Inflammatory macrophage treated with lipopolysaccharide for 1 hour (primary cell): Measurements from ENCODE around the gene LGI1.
A peak's percentile ranks its signal among the peaks of the same experiment; 100 is the strongest.

Source experiments
- DNase-seq, 2 donors: peaks; one replicate each; pipeline ENCODE4 v3.0.0-alpha.2; 2020 to 2022

LGI1 gene

GRCh38 chr10:93757801-93758507 is at the start of gene LGI1:
Gene LGI1, plus strand, starts transcription at chr10:93757936. Its CDS starts 209 bp downstream, at chr10:93758145.
- no peak for DNase-seq

GRCh38 chr10:93710333-93710909 is 47.3 kb upstream of the LGI1 start:
- DNase-seq = no peak

DNA sequence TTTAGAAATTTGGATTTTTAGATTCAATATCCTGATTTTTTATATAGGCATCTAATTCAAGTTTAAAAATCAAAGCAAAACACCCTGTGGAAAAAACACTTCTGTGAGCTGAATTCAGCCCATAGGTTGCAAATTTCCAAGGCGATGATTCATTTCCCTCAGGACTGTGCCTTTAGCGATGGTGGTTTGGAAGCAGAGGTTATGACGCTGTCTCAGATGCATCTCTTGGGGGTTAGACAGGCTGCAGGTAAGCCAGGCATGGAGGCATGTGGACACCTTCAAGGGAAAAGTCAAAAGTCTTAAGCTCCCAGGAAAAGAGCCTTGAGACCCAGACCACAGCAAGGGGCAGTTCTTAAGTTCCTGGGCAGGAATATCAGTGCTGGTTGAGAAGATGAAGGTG is 45.8 kb upstream of the LGI1 start:
- no peak for DNase-seq

GRCh38 chr10:93712593-93712992 is 45.1 kb upstream of the LGI1 start:
- no peak for DNase-seq

- no peak for DNase-seq
Observed at GRCh38 chr10:93715345-93715744, 42.4 kb upstream of the LGI1 start.

DNA sequence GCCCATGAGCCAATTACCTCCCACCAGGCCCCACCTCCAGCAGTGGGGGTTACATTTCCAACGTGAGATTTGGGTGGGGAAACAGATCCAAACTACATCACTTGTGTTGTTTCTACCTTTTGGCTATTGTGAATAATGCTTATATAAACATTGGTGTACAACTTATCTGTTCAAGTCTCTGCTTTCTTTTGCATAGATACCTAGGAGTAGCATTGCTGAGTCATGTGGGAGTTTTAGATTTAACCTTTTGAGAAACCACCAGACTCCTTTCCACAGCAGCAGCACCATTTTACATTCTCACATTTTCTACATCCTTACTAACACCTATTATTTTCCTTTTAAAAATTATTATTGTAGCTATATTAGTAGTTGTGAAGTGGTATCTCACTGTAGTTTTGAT is 41.0 kb upstream of the LGI1 start:
- DNase-seq = no peak

- peak; percentile 10 to 32 for DNase-seq
Observed at GRCh38 chr10:93718937-93719725, 38.6 kb upstream of the LGI1 start.

- DNase-seq = no peak
Observed at GRCh38 chr10:93719901-93720300, 37.8 kb upstream of the LGI1 start.

- no peak for DNase-seq
Observed at GRCh38 chr10:93722550-93722949, 35.2 kb upstream of the LGI1 start.

- no peak for DNase-seq
Observed at GRCh38 chr10:93723153-93723552, 34.6 kb upstream of the LGI1 start.

DNA sequence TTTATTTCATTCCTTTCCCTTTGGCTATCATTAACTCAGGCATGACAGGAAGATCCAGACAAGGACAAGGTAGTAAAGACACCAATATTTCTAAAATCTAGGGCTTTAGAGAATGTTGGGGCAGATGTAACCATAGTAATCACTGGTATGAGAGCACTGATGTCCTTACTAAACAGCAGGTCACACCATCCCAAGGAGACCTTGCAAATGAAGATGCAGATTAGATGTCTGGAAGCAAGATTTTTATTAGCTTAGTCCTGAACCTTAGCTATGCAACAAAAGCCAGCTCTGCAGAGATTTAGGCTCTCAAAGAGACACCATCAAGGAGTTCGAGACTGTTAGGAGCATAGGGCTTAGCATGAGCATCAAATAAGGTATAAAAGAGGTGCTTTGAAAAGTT is 31.7 kb upstream of the LGI1 start:
- no peak for DNase-seq

GRCh38 chr10:93741367-93741766 is 16.4 kb upstream of the LGI1 start:
- peak in 1 of 2 donors; percentile 6 for DNase-seq

DNA sequence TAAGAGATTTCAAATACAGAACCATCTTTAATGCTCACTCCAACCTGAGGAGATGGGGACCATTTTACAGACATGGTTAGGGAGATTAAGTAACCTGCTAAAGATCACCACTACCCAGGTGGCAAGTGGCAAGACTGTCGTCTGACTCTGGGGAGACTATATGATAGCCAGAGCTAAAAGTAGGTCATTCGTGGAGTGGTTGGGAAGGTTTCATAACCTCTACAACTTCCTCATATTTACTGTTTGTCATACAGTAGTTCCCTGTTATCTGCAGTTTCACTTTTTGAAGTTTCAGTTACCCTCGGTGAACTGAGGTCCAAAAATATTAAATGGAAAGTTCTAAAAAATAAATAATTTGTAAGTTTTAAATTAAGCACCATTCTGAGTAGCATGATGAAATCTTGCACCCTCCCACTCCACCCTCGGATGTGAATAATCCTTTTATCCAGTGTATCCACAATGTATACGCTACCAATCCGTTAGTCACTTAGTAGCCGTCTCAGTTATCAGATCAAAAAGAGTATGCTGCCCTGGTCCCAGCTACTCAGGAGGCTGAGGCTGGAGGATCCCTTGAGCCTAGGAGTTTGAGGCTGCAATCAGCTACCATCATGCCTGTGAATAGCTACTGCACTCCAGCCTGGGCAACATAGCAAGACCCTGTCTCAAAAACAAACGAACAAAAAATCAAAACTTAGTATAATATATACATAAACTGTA is 14.9 kb upstream of the LGI1 start:
- DNase-seq = peak; percentile 79 to 81

- DNase-seq = peak; percentile 52 to 63
Observed at GRCh38 chr10:93745408-93746065, 12.2 kb upstream of the LGI1 start.

GRCh38 chr10:93746844-93747284 is 10.9 kb upstream of the LGI1 start:
- DNase-seq = peak in 1 of 2 donors; percentile 7

DNA sequence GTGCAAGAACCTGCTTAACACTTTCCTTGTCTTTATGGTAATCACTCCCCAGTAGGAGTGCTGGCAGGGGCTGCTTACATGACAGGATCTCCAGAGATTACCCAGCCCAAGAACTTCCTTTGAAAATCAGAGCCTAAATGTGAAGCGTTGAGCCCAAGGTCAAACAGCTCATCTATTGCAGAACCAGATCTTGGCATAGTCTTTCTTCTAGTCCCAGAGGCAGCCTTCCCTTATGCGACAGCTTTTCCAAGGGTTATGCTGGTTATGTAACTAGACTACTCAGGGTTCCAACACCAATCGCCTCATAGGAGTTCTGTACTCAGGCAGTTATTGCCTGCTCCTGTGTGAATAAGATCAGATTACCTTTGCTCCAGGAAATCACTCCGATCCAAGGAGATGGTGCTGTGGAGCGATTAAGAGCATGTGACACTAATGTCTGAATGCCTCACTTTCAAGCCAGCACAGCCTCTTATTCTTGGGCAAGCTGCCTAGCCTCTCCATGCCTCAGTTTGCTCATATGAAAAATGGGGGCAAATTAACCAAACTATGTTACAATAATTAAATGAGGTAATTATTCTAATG is 8.4 kb upstream of the LGI1 start:
- no peak for DNase-seq

DNA sequence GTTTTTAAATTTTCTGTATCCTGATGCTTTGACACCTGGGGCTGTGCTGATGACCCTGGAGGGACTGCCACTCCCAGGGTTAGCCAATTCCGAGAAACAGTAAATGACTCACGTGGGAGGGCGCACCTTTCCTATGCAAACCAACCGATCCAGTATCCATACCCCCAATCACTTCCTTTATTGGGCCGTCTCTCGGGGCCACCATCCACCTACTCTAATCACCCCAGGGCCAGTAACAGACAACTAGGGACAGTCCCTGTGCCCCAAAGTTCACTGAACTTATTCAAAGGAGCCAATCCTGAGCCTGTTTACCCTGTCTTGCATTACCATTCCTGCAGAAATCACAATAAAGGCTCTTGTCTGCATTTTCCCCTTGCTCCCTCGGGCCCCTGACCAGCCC is 6.6 kb upstream of the LGI1 start:
- no peak for DNase-seq

DNA sequence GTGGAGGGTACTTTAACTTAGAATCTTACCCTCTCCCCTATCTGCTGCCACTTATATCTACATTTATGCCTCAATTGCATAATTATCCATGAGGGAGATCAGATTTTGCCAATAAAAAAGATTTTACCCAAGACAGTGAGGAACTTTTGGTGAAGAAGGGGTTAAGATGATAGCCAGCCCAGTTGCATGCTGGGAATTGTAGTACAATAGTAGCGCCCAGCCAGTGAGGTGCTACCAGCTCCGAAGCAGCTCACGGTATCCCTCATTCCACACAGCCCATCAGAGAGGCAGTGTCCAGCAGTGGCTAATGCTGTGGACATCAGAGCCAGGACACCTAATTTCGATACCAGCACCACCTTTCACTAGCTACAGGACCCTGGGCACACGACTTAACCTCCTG is 5.9 kb upstream of the LGI1 start:
- DNase-seq = peak in 1 of 2 donors; percentile 36

GRCh38 chr10:93752761-93753160 is 5.0 kb upstream of the LGI1 start:
- DNase-seq = peak in 1 of 2 donors; percentile 23

DNA sequence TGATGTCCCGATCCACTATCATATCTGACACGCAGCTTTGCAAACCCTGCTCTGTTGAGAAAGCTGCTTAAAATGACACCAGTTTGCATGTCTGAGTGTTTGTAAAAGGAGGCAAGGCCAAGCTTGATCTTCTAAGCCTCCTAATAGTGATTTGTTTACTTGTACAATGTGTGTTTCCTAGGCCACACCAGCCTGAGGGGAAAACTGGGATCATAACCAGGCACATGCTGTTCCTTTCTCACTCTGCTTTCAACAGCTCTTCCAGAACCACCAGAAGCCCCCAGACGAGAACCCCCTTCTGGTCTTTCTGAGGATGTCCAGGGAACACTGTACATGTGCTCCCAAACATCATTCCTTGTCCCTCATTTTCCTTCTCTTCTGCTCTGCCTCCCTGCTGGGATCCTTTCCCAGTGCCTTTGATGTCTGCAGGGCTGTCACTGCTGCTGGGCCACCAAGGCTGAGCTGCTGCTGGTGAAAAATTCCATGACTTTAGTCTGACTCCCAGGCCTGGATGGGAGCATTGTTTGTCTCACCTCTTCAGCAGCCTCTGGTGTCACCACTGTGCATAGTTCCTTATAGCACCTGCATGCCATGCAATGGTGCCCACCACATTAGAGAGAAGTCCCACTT is 4.0 kb upstream of the LGI1 start:
- DNase-seq = no peak

- DNase-seq = no peak
Observed at GRCh38 chr10:93754761-93755160, 3.0 kb upstream of the LGI1 start.
